ENCODE data around the gene NFIA.

GRCh38 chr1:61082311-61083012, at the start of gene NFIA:
- TF ChIP-seq CTCF (IDR thresholded peaks at IDR 0.05): no peak
- TF ChIP-seq POLR2A (IDR thresholded peaks at IDR 0.05; ENCODE audit: low read depth): peak; percentile 16

Measured in esophagus muscularis mucosa (tissue), 3 donors.